GM06990 (cell line): ENCODE results near the gene GPR108.

Experiments
- DNase-seq: peaks from one replicate; pipeline ENCODE4 v3.0.0-alpha.2; 2011; ENCODE audit not compliant: insufficient read length; ENCODE audit errors: extremely low read depth
- H3K27me3 ChIP-seq: replicated peaks from 2 replicates; pipeline ENCODE4 v1.6.0; 2011; ENCODE audit warnings: low read length; ENCODE audit not compliant: control insufficient read depth, insufficient read depth
- H3K36me3 ChIP-seq: 2 replicates; pipeline ENCODE4 v1.5.1; 2011; ENCODE audit warnings: low read length; ENCODE audit not compliant: control insufficient read depth, insufficient read depth
- H3K4me3 ChIP-seq: replicated peaks from 2 replicates; pipeline ENCODE4 v1.5.1; 2011; ENCODE audit warnings: low read depth, mild to moderate bottlenecking, control low read depth, low read length
- CTCF ChIP-seq: IDR thresholded peaks from 2 replicates; pipeline ENCODE4 v1.5.1; 2011; ENCODE audit warnings: low read length, control low read depth, mild to moderate bottlenecking, inconsistent platforms; ENCODE audit not compliant: insufficient read depth, poor library complexity, severe bottlenecking

Gene GPR108

GRCh38 chr19:6735181-6735911 lies 2.0 kb downstream of the GPR108 start:
- no peak for TF ChIP-seq CTCF
- DNase-seq = no peak
- Histone ChIP-seq H3K27me3 (no peaks in the 10 kb centered on the region), H3K36me3 (peaks cover 18% of the 10 kb centered on the region), H3K4me3 (peak overlapping the region; percentile 93)

GRCh38 chr19:6734096-6734696 lies 3.2 kb downstream of the GPR108 start:
- Histone ChIP-seq H3K36me3 (peaks cover 18% of the 10 kb centered on the region), H3K4me3 (no peak overlapping the region), H3K27me3 (no peaks in the 10 kb centered on the region)
- DNase-seq = no peak
- TF ChIP-seq CTCF = no peak

- no peak for DNase-seq
- peak; percentile 30 for TF ChIP-seq CTCF
- H3K4me3 ChIP-seq = no peak overlapping the region
- peaks cover 18% of the 10 kb centered on the region for H3K36me3 ChIP-seq
- no peaks in the 10 kb centered on the region for H3K27me3 ChIP-seq
Observed at GRCh38 chr19:6733338-6734095, 3.9 kb downstream of the GPR108 start.

GRCh38 chr19:6732803-6733337 lies 4.5 kb downstream of the GPR108 start:
- DNase-seq = no peak
- Histone ChIP-seq H3K27me3 (no peaks in the 10 kb centered on the region), H3K36me3 (peaks cover 18% of the 10 kb centered on the region), H3K4me3 (no peak overlapping the region)
- TF ChIP-seq CTCF = no peak

- Histone ChIP-seq H3K4me3 (no peak overlapping the region), H3K27me3 (no peaks in the 10 kb centered on the region), H3K36me3 (peaks cover 18% of the 10 kb centered on the region)
- DNase-seq = no peak
- no peak for TF ChIP-seq CTCF
Observed at GRCh38 chr19:6731822-6732221, 5.6 kb downstream of the GPR108 start.
